Activated naive CD8-positive, alpha-beta T cell treated with anti-CD3 and anti-CD28 coated beads for 36 hours (primary cell): ENCODE measurements around the gene ARG2. TPM values are rescaled to one million over a fixed set of nuclear protein-coding genes. Genes with fewer than 3 reads are reported as not detected.
A peak's percentile ranks its signal among the peaks of the same experiment; 100 is the strongest.
"Not testable (repeated sequence)": the region's sequence is repeated elsewhere in the genome, so short reads cannot be mapped to it uniquely, and the experiment has no call there.

ENCODE experiments used
- DNase-seq: peaks from one replicate; pipeline ENCODE4 v3.0.0; 2021
- H3K27ac Mint-ChIP-seq: one replicate; pipeline ENCODE4 v1.8.0; 2022; ENCODE audit warnings: mild to moderate bottlenecking, moderate library complexity, mixed read lengths
- H3K27me3 Mint-ChIP-seq: one replicate; pipeline ENCODE4 v1.8.0; 2022; ENCODE audit warnings: mild to moderate bottlenecking, mixed read lengths
- H3K36me3 Mint-ChIP-seq: one replicate; pipeline ENCODE4 v1.8.0; 2021; ENCODE audit warnings: mild to moderate bottlenecking, mixed read lengths
- H3K4me1 Mint-ChIP-seq: one replicate; pipeline ENCODE4 v1.8.0; 2021; ENCODE audit warnings: mixed read lengths
- H3K4me3 Mint-ChIP-seq: one replicate; pipeline ENCODE4 v1.8.0; 2022; ENCODE audit warnings: mild to moderate bottlenecking, moderate library complexity, mixed read lengths
- H3K9me3 Mint-ChIP-seq: one replicate; pipeline ENCODE4 v1.8.0; 2022; ENCODE audit warnings: mixed read lengths
- total RNA-seq, 2 experiments: library from RNA; stranded (reverse); gene quantifications; one replicate each; pipeline ENCODE4 v1.2.3, GENCODE V29; 2021

ARG2 gene
- total RNA-seq, 2 experiments from 2014 or later: 8.7 to 10.2 TPM

DNA sequence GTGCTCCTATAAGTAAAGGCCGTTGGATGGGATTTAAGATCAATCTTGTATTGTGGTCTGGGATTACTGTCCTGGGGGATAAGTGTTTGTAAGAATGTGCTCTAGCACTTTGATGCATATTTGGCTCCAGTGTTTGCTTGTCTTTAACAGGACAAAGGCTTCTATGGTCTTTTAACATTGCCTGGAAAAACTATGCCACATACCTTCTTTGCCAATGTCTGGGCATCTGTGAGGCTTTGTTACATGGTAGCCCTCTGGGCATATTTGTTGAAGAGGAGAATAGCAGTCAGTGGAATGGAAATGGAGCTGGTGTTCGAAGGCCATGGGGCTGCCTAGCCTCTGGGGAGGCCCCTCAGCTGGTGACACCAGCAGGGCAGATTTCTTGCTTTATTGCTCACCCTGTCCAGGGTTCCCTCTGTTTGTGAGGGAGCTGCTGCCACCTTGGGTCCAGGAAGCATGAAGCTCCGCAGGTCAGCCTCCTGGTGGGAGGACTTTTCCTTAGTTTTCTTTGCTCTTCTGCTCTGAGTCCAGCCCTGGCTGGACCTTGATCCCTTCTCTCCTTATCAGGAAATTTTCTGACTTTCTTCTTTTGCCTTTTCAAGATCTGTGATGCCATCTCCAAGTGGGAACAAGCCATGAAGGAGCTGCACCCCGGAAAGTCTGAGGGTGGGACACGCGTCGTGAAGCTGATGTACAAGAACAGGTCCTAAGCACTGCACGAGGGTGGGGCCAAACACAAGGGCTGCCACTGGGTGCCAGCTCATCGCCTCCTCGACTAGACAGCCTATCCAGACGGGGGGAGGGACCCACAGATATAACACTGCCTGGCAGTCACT lies 39.2 kb upstream of the ARG2 start:
- Mint-ChIP-seq H3K27me3 (no peaks in the 10 kb centered on the region), H3K4me3 (no peak overlapping the region), H3K36me3 (no peaks in the 10 kb centered on the region), H3K27ac (no peak overlapping the region), H3K9me3 (no peaks in the 10 kb centered on the region), H3K4me1 (no peaks in the 10 kb centered on the region)
- no peak for DNase-seq

DNA sequence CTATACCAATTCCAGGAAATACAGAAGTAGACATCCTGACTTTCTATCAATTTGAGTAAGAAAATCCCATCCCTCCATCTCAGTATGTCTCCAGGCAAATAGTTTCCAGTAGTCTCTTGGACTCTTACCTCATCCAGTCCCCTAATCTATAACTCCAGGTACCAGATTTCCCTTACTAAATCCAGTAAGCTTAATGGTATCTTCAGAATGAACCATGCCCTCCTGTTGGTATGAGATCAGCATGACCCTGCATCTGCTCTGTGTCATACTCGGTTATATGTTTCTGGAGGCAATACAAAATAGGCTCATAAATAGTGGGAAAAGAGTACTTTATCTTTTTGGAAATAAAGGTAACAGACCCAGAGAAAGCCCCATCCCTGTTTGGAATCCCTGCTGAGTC lies 38.1 kb upstream of the ARG2 start:
- no peaks in the 10 kb centered on the region for H3K9me3 Mint-ChIP-seq
- H3K27me3 Mint-ChIP-seq: no peaks in the 10 kb centered on the region
- H3K36me3 Mint-ChIP-seq: no peaks in the 10 kb centered on the region
- DNase-seq: no peak
- no peak overlapping the region for H3K27ac Mint-ChIP-seq
- H3K4me1 Mint-ChIP-seq: no peaks in the 10 kb centered on the region
- H3K4me3 Mint-ChIP-seq: no peak overlapping the region

DNA sequence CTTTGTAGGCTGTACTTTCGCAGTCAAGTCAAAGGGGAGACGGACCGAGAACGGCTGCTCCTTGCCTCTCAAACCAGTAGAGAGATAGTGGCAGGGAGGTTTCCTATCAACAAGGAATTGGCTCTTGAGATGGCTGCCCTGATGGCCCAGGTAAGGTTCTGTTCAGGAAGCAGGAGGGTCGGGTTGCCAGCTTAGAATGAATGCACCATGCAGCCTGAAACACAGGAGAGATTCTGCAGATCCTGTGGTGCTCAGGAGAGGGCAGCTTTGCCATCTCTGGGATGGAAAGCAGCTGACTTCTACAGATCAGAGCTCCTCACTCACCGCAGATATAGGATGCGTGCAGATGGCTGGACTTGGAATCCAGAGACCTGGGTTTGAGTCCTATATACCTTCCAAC lies 37.7 kb upstream of the ARG2 start:
- DNase-seq: no peak
- no peaks in the 10 kb centered on the region for H3K4me1 Mint-ChIP-seq
- no peak overlapping the region for H3K4me3 Mint-ChIP-seq
- no peaks in the 10 kb centered on the region for H3K27me3 Mint-ChIP-seq
- H3K9me3 Mint-ChIP-seq: no peaks in the 10 kb centered on the region
- no peak overlapping the region for H3K27ac Mint-ChIP-seq
- H3K36me3 Mint-ChIP-seq: no peaks in the 10 kb centered on the region

- no peak overlapping the region for H3K4me3 Mint-ChIP-seq
- no peaks in the 10 kb centered on the region for H3K27me3 Mint-ChIP-seq
- no peak overlapping the region for H3K27ac Mint-ChIP-seq
- DNase-seq: peak; percentile 14
- no peaks in the 10 kb centered on the region for H3K4me1 Mint-ChIP-seq
- no peaks in the 10 kb centered on the region for H3K36me3 Mint-ChIP-seq
- no peaks in the 10 kb centered on the region for H3K9me3 Mint-ChIP-seq
These were observed 35.7 kb upstream of the ARG2 start for GRCh38 chr14:67583711-67584644.

DNA sequence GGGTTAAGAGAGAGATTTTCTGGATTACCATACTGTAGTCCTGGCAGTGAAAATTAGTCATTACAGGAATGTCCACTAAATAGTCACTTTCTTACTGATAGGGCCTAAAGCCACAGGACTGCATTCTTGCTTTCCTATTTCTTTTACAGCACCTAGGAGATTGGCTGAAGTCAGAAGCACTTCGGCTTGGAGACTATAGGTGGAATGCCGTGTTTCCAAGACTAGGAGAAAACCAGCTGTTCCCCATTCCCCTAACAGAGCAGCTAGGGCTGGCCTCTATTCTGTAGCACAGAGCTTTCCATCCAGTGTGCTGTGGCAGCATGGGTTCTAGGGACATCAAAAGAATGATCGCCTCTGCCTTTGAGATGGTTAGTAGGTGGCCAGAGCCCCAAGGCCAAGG lies 34.7 kb upstream of the ARG2 start:
- H3K27ac Mint-ChIP-seq: no peak overlapping the region
- no peaks in the 10 kb centered on the region for H3K36me3 Mint-ChIP-seq
- no peaks in the 10 kb centered on the region for H3K9me3 Mint-ChIP-seq
- H3K27me3 Mint-ChIP-seq: no peaks in the 10 kb centered on the region
- no peak for DNase-seq
- no peaks in the 10 kb centered on the region for H3K4me1 Mint-ChIP-seq
- H3K4me3 Mint-ChIP-seq: no peak overlapping the region

DNA sequence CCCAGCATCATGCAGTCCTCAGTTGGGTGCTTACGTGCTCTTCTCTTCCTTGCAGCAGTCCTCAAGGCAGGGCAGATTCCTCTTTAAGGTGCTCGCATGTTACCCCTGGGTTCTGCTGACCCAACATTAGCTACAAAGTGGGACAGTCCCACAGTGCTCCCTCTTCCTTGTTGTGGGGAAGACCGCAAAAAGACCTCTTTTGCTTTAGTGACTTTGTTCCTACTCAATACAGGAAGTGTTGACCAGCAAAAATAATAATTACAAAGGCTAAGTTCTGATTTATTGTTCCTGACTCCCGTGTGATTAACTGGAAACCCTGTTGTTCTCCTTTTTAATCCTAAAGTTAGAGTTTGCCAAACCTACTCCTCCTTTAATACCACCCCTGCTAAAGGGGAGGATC lies 33.4 kb upstream of the ARG2 start:
- Mint-ChIP-seq H3K27me3 (no peaks in the 10 kb centered on the region), H3K9me3 (no peaks in the 10 kb centered on the region), H3K4me3 (no peak overlapping the region), H3K36me3 (no peaks in the 10 kb centered on the region), H3K4me1 (peaks cover 2% of the 10 kb centered on the region), H3K27ac (peak overlapping the region; percentile 15)
- DNase-seq: no peak

GRCh38 chr14:67589204-67589770 lies 30.4 kb upstream of the ARG2 start:
- H3K4me1 Mint-ChIP-seq: peaks cover 2% of the 10 kb centered on the region
- H3K36me3 Mint-ChIP-seq: peaks cover 3% of the 10 kb centered on the region

DNA sequence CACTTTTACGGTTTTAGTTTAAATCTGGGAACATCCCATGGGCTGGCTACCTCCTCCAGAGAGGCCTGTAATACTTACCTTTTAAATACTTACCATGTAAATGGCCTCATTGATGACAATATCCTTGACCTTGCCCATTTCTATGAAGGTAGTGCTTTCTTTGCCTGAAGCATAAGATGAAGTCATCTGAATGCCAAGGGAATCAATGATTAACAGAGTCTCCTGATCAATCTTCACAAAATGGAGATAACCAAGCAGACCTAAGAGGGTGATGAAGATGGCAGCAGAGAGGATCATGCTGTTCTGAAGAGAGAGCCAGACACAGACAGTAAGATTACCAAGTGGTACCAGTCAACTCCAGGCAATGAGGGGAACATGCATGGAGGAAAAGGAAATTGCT lies 26.1 kb upstream of the ARG2 start:
- not testable (repeated sequence) for H3K4me3 Mint-ChIP-seq, H3K27ac Mint-ChIP-seq, H3K27me3 Mint-ChIP-seq, H3K9me3 Mint-ChIP-seq, DNase-seq
- Mint-ChIP-seq H3K4me1 (peaks cover 28% of the 10 kb centered on the region), H3K36me3 (peaks cover 11% of the 10 kb centered on the region)

More at GRCh38 chr14:67589204-67589770, 30.4 kb upstream of the ARG2 start:
- no peak for DNase-seq
- Mint-ChIP-seq H3K9me3 (no peaks in the 10 kb centered on the region), H3K4me3 (no peak overlapping the region), H3K27ac (no peak overlapping the region), H3K27me3 (no peaks in the 10 kb centered on the region)

DNA sequence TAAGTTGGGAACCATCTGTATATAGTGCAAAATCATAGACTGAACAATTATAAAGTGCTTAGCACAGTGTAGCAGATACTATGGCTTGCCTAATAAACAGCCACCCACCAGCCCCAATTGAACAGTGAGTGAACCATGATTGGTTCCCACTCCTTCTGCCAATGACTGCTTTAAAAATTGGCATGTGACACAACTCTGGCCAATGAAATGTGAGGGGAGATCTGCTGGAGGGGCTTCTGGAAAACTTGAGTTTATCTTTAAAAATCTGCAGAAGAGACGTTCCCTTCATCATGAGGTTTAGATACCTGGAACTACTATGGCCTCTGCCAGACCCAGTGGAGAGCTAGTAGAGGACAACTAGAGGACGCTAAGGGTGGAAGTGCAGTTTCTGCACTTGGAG lies 24.3 kb upstream of the ARG2 start:
- no peaks in the 10 kb centered on the region for H3K9me3 Mint-ChIP-seq
- no peak for DNase-seq
- H3K4me3 Mint-ChIP-seq: no peak overlapping the region
- H3K27ac Mint-ChIP-seq: no peak overlapping the region
- peaks cover 11% of the 10 kb centered on the region for H3K36me3 Mint-ChIP-seq
- H3K4me1 Mint-ChIP-seq: peaks cover 37% of the 10 kb centered on the region
- no peaks in the 10 kb centered on the region for H3K27me3 Mint-ChIP-seq

DNA sequence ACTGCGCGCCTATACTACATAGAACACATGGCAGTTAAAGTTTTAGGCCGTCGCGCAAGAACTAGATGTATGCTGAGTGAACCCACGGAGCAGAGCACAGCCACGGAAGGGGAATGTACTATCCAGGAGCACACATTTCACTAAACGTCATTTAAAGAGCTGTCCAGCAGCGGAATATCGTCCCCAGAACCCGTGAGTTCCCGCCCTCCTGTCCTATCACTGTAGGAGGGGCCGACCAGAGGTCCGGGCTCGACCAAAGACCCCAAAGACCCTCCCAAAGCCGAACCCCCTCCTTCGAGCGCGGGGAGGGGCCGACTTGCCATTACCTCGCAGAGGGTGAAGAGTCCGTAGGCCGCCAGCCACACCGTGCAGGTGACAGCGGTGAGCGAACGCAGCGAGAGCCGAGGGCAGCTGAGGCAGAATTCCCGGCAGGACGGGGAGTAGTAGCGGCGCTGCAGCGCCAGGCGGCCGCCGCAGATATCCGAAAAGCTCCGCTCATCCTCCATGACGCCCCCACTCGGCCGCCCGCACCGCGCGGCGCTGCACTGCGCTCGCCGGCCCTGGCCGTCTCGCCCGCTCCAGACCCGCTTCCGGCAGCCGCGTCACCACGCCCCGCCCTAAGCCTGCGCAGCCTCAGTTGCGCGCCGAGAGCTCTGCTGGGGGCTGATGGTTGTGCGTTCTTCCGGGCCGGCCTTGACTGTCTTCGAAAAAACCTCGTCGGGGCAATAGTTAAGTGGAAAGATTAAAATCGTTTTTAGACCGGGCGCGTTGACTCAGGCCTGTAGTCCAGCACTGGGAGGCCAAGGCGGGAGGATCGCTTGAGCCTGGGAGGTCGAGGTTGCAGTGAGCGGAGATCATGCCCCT lies 19.8 kb upstream of the ARG2 start, which contains the start of gene PIGH:
TSS of gene PIGH (minus strand) at position 571 of the 864 bp plus-strand sequence. CDS start at position 506, 65 bp downstream.
- Mint-ChIP-seq H3K4me1 (peaks cover 43% of the 10 kb centered on the region), H3K27ac (peak within 1 kb of the TSS; percentile 90)
- DNase-seq: peak; percentile 97

GRCh38 chr14:67600562-67600974 lies 19.2 kb upstream of the ARG2 start:
- not testable (repeated sequence) for H3K36me3 Mint-ChIP-seq, DNase-seq, H3K9me3 Mint-ChIP-seq, H3K27me3 Mint-ChIP-seq
- Mint-ChIP-seq H3K27ac (peak overlapping the region; percentile 90), H3K4me3 (peak overlapping the region; percentile 86), H3K4me1 (peaks cover 39% of the 10 kb centered on the region)

More for the DNA sequence above, 19.8 kb upstream of the ARG2 start, which contains the start of gene PIGH:
- peaks cover 8% of the 10 kb centered on the region for H3K36me3 Mint-ChIP-seq
- peaks cover 2% of the 10 kb centered on the region for H3K9me3 Mint-ChIP-seq
- peak within 1 kb of the TSS; percentile 86 for H3K4me3 Mint-ChIP-seq
- H3K27me3 Mint-ChIP-seq: no peaks in the 10 kb centered on the region

- Mint-ChIP-seq H3K4me1 (peaks cover 31% of the 10 kb centered on the region), H3K4me3 (no peak overlapping the region), H3K36me3 (no peaks in the 10 kb centered on the region), H3K27me3 (no peaks in the 10 kb centered on the region), H3K27ac (no peak overlapping the region), H3K9me3 (peaks cover 2% of the 10 kb centered on the region)
- DNase-seq: no peak
These were observed 17.6 kb upstream of the ARG2 start for GRCh38 chr14:67602076-67602475.

DNA sequence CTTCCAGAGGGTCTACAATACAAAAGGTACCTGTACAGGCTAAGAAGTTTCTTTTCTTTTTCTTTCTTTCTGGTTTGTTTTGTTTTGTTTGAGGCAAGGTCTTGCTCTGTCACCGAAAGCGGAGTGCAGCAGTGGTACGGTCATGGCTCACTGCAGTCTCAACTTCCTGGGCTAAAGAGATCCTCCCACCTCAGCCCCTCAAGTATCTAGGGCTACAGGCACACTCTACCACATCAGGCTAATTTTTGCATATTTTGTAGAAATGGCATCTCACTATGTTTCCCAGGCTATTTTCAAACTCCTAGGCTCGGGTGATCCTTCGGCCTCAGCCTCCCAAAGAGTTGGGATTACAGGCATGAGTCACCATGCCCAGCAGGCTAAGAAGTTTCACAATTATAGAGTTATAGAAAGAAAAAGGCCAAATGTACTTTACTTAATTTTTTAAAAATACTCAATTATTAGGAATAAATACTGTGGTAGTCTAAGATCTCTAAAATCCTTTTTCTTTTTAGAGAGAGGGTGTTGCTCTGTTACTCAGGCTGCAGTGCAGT lies 16.6 kb upstream of the ARG2 start:
- Mint-ChIP-seq H3K36me3 (no peaks in the 10 kb centered on the region), H3K27me3 (no peaks in the 10 kb centered on the region), H3K4me1 (peaks cover 22% of the 10 kb centered on the region), H3K4me3 (no peak overlapping the region), H3K9me3 (peaks cover 2% of the 10 kb centered on the region), H3K27ac (no peak overlapping the region)
- DNase-seq: no peak

DNA sequence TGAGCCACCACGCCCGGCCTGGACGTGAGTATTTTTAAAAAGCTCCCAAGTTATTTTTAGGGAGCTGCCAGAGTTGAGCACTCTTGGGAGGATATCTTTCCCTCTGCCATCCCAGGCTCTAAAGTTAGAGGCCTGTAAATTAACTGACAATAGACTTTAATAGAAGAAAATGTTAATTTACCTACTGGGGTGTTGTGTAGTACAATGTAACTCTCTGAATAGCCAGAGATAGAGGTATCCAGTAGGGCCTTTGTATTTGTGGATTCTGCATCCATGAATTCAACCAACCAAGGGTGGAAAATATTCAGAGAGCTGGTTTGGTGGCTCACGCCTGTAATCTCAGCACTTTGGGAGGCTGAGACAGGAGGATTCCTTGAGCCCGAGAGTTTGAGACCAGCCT lies 12.1 kb upstream of the ARG2 start:
- peaks cover 7% of the 10 kb centered on the region for H3K4me1 Mint-ChIP-seq
- H3K36me3 Mint-ChIP-seq: no peaks in the 10 kb centered on the region
- H3K27ac Mint-ChIP-seq: no peak overlapping the region
- H3K27me3 Mint-ChIP-seq: peaks cover 3% of the 10 kb centered on the region
- no peaks in the 10 kb centered on the region for H3K9me3 Mint-ChIP-seq
- no peak for DNase-seq
- H3K4me3 Mint-ChIP-seq: no peak overlapping the region
